Coronary artery (tissue), 2 donors: ENCODE results near the gene NLGN1.

Experiments
- DNase-seq: peaks from one replicate; pipeline ENCODE4 v3.0.0-alpha.2; 2017; ENCODE audit warnings: low spot score
- H3K27ac ChIP-seq, 2 donors: fragments of 200-600 bp; sonication (generic); one replicate each; pipeline ENCODE4 v1.5.1; 2016 to 2019
- H3K4me3 ChIP-seq: fragments of 200-600 bp; sonication (generic); 2 replicates; pipeline ENCODE4 v1.5.1; 2016; ENCODE audit warnings: mild to moderate bottlenecking, moderate library complexity
- CTCF ChIP-seq: fragments of 200-600 bp; sonication (generic); IDR thresholded peaks from one replicate; pipeline ENCODE4 v1.5.1; 2019; ENCODE audit warnings: antibody characterized with exemption

The NLGN1 gene

DNA sequence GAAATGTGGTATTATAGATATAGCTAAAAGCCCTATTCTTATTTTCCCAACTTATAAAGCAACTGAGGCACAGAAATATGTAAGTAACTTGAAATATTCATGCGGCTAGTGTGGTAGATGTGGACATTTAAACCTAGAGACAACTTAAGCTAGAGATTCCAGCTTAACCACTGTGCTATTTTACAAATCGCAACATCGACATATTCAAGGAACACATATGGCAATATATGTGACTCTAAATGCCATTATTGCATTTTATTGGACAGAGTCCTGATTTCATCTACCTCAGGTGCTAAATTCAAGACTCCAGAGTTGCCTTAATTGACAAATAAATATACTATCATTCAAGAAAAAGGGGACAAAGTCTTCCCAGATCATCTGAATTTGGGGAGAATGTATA is 442.3 kb downstream of the NLGN1 start:
- no peak overlapping the region for H3K4me3 ChIP-seq
- no peak overlapping the region for H3K27ac ChIP-seq
- no peak for DNase-seq
- TF ChIP-seq CTCF = no peak

GRCh38 chr3:173841334-173841733 is 443.8 kb downstream of the NLGN1 start:
- DNase-seq = no peak
- Histone ChIP-seq H3K27ac (no peak overlapping the region), H3K4me3 (no peak overlapping the region)
- TF ChIP-seq CTCF = no peak

GRCh38 chr3:173843060-173843459 is 445.5 kb downstream of the NLGN1 start:
- Histone ChIP-seq H3K27ac (no peak overlapping the region), H3K4me3 (no peak overlapping the region)
- TF ChIP-seq CTCF = no peak
- DNase-seq = no peak

- H3K4me3 ChIP-seq = no peak overlapping the region
- H3K27ac ChIP-seq = no peak overlapping the region
- no peak for DNase-seq
- no peak for TF ChIP-seq CTCF
Observed at GRCh38 chr3:173846584-173846983, 449.0 kb downstream of the NLGN1 start.

DNA sequence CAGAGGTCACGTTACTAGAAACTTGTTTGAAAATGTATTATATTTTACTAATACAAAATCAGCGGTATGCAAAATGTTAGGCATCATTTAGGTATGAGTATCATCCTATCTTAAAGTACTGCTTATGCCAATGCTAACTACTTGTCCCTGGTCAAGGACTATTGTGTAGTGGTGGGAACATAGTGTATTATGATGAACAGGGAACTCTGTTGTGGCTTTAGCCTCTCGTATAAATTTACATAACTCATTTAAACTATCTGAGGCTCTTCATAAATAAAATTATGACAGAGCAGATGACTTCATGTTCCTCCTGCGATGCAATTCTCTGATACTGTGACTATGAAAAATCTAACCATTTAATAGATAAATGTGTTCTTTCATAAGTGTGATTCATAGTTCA is 451.9 kb downstream of the NLGN1 start:
- Histone ChIP-seq H3K4me3 (no peak overlapping the region), H3K27ac (no peak overlapping the region)
- DNase-seq = no peak
- no peak for TF ChIP-seq CTCF

DNA sequence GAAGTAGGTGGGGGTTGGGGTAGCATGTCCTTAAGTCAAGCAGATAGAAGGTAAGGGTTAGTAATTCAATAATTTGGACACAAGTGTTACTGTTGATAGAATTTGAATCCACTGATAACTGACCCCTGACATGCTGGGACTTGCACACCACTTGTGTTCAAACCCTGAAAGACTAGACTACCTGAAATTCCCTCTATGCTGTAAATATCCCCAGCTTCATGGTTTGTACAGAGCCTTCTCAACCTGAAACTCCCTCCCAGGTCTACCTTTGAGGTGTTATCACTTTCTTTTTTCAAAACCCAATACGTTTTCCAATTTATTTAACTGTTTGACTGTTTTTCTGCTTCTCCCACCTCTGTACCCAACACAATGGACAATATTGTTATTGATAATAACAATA is 459.6 kb downstream of the NLGN1 start:
- H3K4me3 ChIP-seq = no peak overlapping the region
- no peak for DNase-seq
- H3K27ac ChIP-seq = no peak overlapping the region
- TF ChIP-seq CTCF = no peak

DNA sequence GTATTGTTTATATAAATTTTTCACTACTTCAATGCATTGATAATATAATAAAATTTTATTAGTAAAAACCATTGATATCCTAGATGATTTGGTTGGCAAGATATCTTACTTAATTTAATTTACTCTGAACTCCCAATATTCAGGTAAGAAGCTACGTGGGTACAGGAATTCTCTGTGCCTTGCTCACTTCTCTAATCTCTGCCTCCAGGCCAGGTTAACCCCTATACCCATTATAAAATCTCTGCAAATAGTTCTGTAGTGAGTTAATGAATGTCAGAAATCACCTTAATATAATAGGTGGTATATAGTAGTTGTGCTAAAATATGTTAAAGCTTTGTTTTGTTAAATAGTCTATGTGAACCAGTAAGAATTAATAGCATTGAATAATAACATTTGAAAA is 465.2 kb downstream of the NLGN1 start:
- Histone ChIP-seq H3K4me3 (no peak overlapping the region), H3K27ac (no peak overlapping the region)
- no peak for DNase-seq
- TF ChIP-seq CTCF = no peak
